H1 (cell line): ENCODE results near the gene BEX3.

Source experiments
- BRCA1 ChIP-seq: IDR thresholded peaks from 2 replicates; pipeline ENCODE4 v1.6.1; 2012; ENCODE audit warnings: low read depth, low read length, improper control_type of control experiment
- CHD2 ChIP-seq: IDR thresholded peaks from 2 replicates; pipeline ENCODE4 v1.6.1; 2012; ENCODE audit warnings: low read length, improper control_type of control experiment
- EZH2 ChIP-seq: fragments of 200-600 bp; sonication (generic); IDR thresholded peaks from 2 replicates; pipeline ENCODE4 v1.7.1; 2012; ENCODE audit warnings: low read depth, mild to moderate bottlenecking, moderate library complexity, low read length, inconsistent platforms; ENCODE audit not compliant: severe bottlenecking
- POLR2A ChIP-seq, 2 experiments: IDR thresholded peaks; 1 replicate in 1 of 2; 2 replicates in 1 of 2; pipeline ENCODE4 v1.6.1; 2011; ENCODE audit warnings: low read depth in 2 of 2, low read length in 2 of 2, mild to moderate bottlenecking in 2 of 2; ENCODE audit errors: control extremely low read depth in 1 of 2
- RAD21 ChIP-seq, 2 experiments: IDR thresholded peaks in 1 of 2; conservative IDR thresholded peaks in 1 of 2; 2 replicates each; pipeline ENCODE4 v1.6.1; 2011; ENCODE audit warnings: low read depth in 2 of 2, low read length in 2 of 2, improper control_type of control experiment in 1 of 2, inconsistent platforms in 1 of 2, mild to moderate bottlenecking in 1 of 2, moderate library complexity in 1 of 2
- TF ChIP-seq, protein P1 (sequence below), 3 experiments: IDR thresholded peaks; 1 replicate in 2 of 3; 2 replicates in 1 of 3; pipeline versions ENCODE4 v1.5.1 to v1.6.1; 2011; ENCODE audit warnings: low read length in 3 of 3, mild to moderate bottlenecking in 3 of 3, inconsistent platforms in 2 of 3, low read depth in 1 of 3, moderate library complexity in 1 of 3; ENCODE audit not compliant: insufficient read depth in 1 of 3; ENCODE audit errors: control extremely low read depth in 1 of 3

DNA sequence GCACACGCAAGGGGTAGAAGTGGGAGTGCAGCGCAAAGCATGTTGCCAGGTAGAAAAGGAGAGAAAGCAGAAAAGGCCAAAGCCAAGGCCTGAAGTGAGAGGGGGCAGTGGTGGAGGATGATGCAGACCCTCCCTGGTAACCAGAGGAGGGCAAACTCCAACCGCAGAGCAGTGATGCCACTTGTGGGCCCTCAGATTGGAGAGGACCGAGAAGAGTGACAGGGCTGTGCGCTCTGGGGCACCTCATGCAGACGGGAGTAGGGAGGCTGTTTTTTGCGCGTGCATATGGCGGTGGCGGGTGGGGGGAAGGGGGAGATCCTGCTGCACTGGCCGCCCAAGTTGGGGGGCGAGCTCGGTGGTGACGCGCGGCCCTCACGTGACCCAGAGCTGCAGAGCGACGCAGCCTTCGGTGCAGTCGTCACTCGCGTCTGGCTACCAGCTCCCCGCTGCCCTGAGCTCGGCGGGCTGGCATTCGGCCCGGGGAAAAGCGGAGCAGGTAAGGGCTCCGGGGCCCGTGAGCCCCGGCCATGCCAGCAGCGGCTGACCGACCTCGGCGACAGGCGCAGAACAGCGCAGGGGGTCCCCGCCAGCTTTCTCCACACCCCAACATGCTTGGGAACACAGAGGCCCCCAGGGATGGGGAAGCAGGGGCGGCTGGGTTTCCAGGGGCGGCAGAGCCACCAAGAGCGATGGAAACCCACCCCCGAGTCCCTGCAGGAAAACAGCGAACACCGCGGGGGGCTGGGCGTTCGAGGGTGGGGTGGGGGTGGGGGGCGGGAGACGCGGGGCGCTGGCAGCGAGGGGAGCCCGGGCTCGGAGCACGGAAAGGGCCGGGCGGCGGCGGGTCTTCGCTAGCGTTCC, at the start of gene BEX3:
- TF ChIP-seq, protein P1, sequence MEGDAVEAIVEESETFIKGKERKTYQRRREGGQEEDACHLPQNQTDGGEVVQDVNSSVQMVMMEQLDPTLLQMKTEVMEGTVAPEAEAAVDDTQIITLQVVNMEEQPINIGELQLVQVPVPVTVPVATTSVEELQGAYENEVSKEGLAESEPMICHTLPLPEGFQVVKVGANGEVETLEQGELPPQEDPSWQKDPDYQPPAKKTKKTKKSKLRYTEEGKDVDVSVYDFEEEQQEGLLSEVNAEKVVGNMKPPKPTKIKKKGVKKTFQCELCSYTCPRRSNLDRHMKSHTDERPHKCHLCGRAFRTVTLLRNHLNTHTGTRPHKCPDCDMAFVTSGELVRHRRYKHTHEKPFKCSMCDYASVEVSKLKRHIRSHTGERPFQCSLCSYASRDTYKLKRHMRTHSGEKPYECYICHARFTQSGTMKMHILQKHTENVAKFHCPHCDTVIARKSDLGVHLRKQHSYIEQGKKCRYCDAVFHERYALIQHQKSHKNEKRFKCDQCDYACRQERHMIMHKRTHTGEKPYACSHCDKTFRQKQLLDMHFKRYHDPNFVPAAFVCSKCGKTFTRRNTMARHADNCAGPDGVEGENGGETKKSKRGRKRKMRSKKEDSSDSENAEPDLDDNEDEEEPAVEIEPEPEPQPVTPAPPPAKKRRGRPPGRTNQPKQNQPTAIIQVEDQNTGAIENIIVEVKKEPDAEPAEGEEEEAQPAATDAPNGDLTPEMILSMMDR (IDR thresholded peaks at IDR 0.05; ENCODE audit: control extremely low read depth in 1 of 3, insufficient read depth in 1 of 3, low read depth in 1 of 3, low read length in 3 of 3) = no peak
- TF ChIP-seq CHD2 = no peak
- no peak for TF ChIP-seq BRCA1
- TF ChIP-seq RAD21 (IDR thresholded peaks at IDR 0.05 in 1 of 2, conservative IDR thresholded peaks at IDR 0.05 in 1 of 2; ENCODE audit: low read depth in 2 of 2, low read length in 2 of 2) = peak; percentile 7 to 14; a peak in 2 of 4 replicates
- no peak for TF ChIP-seq EZH2
- peak; percentile 85 to 98 for TF ChIP-seq POLR2A (IDR thresholded peaks at IDR 0.05; ENCODE audit: control extremely low read depth in 1 of 2, low read depth in 2 of 2, low read length in 2 of 2)
